Ascending aorta (tissue), 2 donors: ENCODE measurements around the gene POU3F1. TPM values are rescaled to one million over a fixed set of nuclear protein-coding genes. Genes with fewer than 3 reads are reported as not detected.

Source experiments
- DNase-seq, 2 donors: peaks; one replicate each; pipeline ENCODE4 v3.0.0-alpha.2; 2019; ENCODE audit warnings: low spot score in 2 of 2
- H3K27ac ChIP-seq, 2 donors: fragments of 200-600 bp; sonication (generic); one replicate each; pipeline ENCODE4 v1.5.1; 2016 to 2017; ENCODE audit warnings: mild to moderate bottlenecking in 1 of 2
- H3K27me3 ChIP-seq: fragments of 200-600 bp; sonication (generic); one replicate; pipeline ENCODE4 v1.5.1; 2017
- H3K36me3 ChIP-seq, 2 donors: fragments of 200-600 bp; sonication (generic); one replicate each; pipeline ENCODE4 v1.5.1; 2016
- H3K4me1 ChIP-seq, 2 donors: fragments of 200-600 bp; sonication (generic); one replicate each; pipeline ENCODE4 v1.5.1; 2016 to 2017; ENCODE audit warnings: mild to moderate bottlenecking in 1 of 2
- H3K4me3 ChIP-seq, 2 donors: fragments of 200-600 bp; sonication (generic); one replicate each; pipeline ENCODE4 v1.5.1; 2016 to 2017; ENCODE audit warnings: mild to moderate bottlenecking in 1 of 2
- H3K9me3 ChIP-seq, 2 donors: fragments of 200-600 bp; sonication (generic); one replicate each; pipeline ENCODE4 v1.5.1; 2016
- intact Hi-C: fragments of 100-400 bp; cut with DNase I; formaldehyde crosslinking; loops from one replicate; pipeline ENCODE4 v1.15.1; 2023
- total RNA-seq: library from RNA; depleted of rRNA; stranded (reverse); fragments of >200 nt; gene quantifications from one replicate; pipeline ENCODE4 v1.1.0, GENCODE V29; 2016
- TF ChIP-seq, protein P1 (sequence below), 3 experiments: fragments of 200-600 bp in 2 of 3; fragments of 450-650 bp in 1 of 3; sonication (generic) in 2 of 3; IDR thresholded peaks; one replicate each; pipeline ENCODE4 v1.5.1; 2016 to 2019; ENCODE audit warnings: antibody characterized with exemption in 3 of 3, mild to moderate bottlenecking in 1 of 3, moderate library complexity in 1 of 3

The POU3F1 gene
- total RNA-seq, 1 donor from 2014 or later: not detected

DNA sequence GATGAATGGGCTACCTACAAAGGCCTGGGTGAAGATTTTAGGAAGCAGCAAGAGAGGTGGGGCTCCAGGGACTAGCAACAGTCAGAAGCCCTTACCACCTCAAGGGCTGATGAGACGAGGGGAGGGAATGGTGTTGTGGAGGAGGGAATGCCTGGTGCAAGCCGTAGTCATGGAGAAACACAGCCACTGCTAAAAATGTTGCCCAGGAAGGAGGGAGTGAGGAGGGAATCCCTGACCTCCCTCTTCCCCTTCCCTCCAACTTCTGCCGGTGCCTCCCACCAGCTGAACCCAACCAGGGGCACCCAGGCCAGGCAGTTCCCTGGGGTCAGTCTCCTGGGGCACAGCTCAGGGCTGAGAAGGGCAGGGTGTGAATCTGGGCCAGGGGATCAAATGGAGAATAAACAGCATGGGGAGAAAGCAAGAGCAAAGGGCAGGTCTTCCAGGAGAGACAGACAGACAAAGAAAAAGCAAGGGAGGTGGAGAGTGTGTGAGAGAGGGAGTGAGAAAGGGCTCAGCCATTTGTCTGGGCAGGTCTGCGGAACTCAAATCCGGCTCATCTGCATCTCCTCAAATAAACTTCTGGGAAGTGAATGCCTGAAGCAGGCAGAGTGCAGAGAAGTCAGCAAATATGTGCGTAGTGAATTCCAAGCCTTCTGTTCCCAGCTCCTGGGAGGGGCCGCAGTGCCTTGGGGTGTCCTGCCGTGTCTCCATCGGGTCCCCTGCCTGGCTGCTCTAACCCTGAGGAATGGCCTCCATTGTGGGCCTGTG is 27.1 kb upstream of the POU3F1 start:
- H3K9me3 ChIP-seq: no peaks in the 10 kb centered on the region
- intact Hi-C loops: no loop called here
- H3K36me3 ChIP-seq: no peaks in the 10 kb centered on the region
- no peak overlapping the region for H3K27ac ChIP-seq
- TF ChIP-seq, protein P1, sequence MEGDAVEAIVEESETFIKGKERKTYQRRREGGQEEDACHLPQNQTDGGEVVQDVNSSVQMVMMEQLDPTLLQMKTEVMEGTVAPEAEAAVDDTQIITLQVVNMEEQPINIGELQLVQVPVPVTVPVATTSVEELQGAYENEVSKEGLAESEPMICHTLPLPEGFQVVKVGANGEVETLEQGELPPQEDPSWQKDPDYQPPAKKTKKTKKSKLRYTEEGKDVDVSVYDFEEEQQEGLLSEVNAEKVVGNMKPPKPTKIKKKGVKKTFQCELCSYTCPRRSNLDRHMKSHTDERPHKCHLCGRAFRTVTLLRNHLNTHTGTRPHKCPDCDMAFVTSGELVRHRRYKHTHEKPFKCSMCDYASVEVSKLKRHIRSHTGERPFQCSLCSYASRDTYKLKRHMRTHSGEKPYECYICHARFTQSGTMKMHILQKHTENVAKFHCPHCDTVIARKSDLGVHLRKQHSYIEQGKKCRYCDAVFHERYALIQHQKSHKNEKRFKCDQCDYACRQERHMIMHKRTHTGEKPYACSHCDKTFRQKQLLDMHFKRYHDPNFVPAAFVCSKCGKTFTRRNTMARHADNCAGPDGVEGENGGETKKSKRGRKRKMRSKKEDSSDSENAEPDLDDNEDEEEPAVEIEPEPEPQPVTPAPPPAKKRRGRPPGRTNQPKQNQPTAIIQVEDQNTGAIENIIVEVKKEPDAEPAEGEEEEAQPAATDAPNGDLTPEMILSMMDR (IDR thresholded peaks at IDR 0.05): no peak
- no peaks in the 10 kb centered on the region for H3K4me1 ChIP-seq
- H3K4me3 ChIP-seq: no peak overlapping the region
- no peak for DNase-seq
- H3K27me3 ChIP-seq: no peaks in the 10 kb centered on the region

DNA sequence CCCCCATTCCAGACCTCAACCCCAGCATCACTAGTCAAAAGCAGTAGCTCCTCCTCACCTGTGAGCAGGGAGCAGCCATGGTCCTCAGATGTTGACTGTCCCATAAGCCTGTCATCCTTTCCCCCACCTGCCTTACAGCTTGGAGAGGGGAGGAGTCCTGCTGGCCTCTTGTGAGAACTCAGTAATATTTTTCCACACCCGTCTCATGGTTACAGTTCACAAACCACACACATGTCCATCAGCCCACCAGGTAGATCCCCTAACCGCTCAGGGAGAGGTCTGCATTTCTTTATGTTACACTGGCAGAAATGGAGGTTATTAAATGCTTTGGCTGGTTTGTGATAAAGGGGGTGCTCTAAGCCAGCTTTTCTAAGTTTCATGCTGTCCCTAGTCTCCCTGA is 26.3 kb upstream of the POU3F1 start:
- no peaks in the 10 kb centered on the region for H3K27me3 ChIP-seq
- H3K9me3 ChIP-seq: no peaks in the 10 kb centered on the region
- TF ChIP-seq, protein P1 (IDR thresholded peaks at IDR 0.05): no peak
- no peaks in the 10 kb centered on the region for H3K4me1 ChIP-seq
- H3K27ac ChIP-seq: no peak overlapping the region
- no peaks in the 10 kb centered on the region for H3K36me3 ChIP-seq
- no peak for DNase-seq
- intact Hi-C loops: no loop called here
- no peak overlapping the region for H3K4me3 ChIP-seq

DNA sequence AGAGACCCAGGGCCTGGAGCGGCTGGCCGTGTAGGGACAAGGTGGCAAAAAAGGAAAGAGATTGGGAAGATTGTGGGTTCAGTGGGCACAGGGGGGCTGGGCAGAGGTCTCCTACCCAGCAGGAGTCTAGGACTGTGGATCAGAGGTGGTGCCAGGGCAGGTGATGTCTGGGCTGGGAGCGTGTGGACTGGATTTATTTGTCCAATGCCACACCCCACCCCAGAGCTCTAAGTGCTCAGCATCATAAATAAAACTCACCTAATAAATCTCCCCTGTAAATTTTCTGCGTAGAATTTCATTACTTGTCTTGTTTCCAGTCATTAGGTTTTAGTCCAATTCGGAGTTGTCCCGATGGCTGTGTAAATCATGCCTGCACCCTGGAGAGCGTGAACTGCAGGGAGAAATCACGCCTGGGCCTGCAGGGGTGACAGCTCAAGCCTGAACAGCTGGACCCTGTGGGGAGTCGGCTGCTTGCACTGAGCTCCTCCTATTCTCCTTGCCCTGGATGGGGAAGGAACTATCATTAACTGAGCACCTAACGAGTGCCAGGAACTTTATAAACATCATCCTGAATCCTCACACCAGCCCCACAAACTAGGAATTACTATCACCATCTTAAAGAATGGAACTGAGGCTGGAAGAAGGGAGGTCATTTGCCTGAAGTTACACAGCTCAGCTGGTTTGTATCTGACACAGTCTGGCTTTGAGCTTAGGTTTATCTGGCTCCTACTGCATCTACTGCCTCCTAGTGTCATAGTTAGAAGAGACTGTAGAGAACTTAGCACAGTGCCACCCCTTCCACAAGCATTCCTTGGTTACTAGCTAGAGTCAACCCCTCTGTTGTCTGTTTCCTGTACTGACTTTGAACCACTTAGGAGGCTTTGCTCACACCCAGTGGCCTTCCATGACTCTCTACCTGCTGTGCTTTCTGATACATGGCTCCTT is 25.0 kb upstream of the POU3F1 start:
- Histone ChIP-seq H3K36me3 (no peaks in the 10 kb centered on the region), H3K4me1 (no peaks in the 10 kb centered on the region), H3K9me3 (no peaks in the 10 kb centered on the region), H3K27me3 (no peaks in the 10 kb centered on the region), H3K27ac (no peak overlapping the region), H3K4me3 (no peak overlapping the region)
- DNase-seq: no peak
- TF ChIP-seq, protein P1 (IDR thresholded peaks at IDR 0.05): no peak
- intact Hi-C loops: no loop called here

DNA sequence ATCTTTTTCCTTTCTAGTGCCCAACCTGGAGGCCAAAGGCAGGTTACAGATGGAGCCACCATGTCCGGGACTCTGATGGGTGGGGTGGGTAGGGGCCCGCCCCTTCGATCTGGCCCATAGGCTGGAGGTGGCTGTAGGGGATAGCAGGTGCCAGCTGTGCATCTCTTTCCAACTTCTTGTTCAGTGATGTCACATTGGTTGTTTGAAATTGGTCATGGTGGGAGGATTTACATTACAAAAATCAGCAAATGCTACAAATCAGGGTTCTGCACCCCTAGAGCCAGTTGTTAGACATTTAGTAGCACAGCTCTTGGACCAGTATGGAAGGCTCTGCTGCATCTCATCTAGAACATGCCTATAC is 22.4 kb upstream of the POU3F1 start:
- intact Hi-C loops: no loop called here
- no peak overlapping the region for H3K4me3 ChIP-seq
- DNase-seq: no peak
- H3K4me1 ChIP-seq: no peaks in the 10 kb centered on the region
- no peaks in the 10 kb centered on the region for H3K9me3 ChIP-seq
- TF ChIP-seq, protein P1 (IDR thresholded peaks at IDR 0.05): no peak
- no peaks in the 10 kb centered on the region for H3K36me3 ChIP-seq
- no peaks in the 10 kb centered on the region for H3K27me3 ChIP-seq
- H3K27ac ChIP-seq: no peak overlapping the region

DNA sequence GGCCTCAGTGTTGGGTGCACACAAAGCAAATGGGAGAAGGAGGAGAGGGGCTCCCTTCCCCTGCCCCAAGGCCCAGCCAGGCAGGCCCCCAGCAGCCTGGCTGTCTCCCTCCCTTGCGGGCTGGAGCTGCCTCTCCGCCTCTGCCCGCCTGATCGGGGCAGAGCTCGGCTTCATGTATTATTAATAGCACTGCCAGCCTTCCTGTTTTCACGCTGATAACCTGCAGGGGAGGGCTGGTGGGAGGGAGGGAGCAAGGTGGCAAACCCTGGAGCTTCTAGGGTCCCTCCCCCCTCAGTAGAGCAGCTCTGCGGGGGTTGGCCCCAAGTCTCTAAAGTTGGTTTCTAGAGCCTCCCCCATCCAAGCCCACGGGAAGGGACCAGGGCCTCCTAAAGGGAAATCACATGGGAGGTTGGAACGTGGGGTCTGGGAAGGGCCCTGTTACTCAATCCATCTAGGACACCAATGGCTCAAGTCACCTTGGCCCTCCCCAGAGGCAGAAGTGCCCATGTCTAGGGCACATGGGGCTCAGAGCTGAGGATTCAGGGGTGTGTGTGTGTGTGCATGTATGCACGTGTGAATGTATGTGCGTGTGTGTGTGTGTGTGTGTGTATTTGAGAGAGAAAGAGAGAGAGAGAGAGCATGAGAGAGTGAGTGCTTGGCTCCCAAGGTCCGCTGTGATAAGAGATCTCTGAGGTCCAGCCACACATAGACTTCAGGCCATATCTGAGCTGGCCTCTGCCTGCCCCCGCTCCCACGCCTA is 21.8 kb upstream of the POU3F1 start:
- Histone ChIP-seq H3K9me3 (no peaks in the 10 kb centered on the region), H3K27me3 (no peaks in the 10 kb centered on the region), H3K36me3 (no peaks in the 10 kb centered on the region), H3K27ac (no peak overlapping the region), H3K4me3 (no peak overlapping the region), H3K4me1 (no peaks in the 10 kb centered on the region)
- TF ChIP-seq, protein P1 (IDR thresholded peaks at IDR 0.05): no peak
- intact Hi-C loops: no loop called here
- no peak for DNase-seq
